ENCODE results near the gene DCLRE1B.

DNA sequence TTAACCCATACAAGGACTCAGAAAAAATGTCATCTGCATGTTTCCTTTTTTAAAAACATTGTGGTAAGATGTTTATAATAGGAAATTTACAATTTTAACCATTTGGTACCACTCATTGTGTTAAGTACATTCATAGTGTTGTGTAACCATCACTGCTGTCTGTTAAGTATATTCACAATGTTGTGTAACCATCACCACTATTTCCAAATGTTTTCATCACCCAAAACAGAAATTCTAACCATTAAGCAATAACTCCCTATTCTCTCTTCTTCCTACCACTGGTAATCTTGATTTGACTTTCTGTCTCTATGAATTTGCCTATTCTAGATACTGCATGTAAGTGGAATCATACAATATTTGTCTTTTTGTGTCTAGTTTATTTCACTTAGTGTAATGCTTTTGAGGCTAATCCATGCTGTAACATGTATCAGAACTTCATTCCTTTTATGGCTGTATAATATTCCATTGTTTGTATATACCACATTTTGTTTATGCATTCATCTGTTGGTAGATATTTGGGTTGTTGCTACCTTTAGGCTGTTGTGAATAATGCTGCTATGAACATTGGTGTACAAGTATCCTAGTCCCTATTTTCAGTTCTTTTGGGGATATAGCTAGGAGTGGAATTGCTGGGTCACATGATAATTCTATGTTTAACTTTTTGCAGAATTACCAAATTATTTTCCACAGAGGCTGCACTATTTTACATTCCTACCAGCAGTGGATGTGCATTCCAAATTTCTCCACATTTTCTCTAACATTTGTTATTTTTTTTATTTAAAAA lies 38.1 kb downstream of the DCLRE1B start:
- TF ChIP-seq, protein P1, sequence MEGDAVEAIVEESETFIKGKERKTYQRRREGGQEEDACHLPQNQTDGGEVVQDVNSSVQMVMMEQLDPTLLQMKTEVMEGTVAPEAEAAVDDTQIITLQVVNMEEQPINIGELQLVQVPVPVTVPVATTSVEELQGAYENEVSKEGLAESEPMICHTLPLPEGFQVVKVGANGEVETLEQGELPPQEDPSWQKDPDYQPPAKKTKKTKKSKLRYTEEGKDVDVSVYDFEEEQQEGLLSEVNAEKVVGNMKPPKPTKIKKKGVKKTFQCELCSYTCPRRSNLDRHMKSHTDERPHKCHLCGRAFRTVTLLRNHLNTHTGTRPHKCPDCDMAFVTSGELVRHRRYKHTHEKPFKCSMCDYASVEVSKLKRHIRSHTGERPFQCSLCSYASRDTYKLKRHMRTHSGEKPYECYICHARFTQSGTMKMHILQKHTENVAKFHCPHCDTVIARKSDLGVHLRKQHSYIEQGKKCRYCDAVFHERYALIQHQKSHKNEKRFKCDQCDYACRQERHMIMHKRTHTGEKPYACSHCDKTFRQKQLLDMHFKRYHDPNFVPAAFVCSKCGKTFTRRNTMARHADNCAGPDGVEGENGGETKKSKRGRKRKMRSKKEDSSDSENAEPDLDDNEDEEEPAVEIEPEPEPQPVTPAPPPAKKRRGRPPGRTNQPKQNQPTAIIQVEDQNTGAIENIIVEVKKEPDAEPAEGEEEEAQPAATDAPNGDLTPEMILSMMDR (IDR thresholded peaks at IDR 0.05): no peak
- TF ChIP-seq EZH2 (IDR thresholded peaks at IDR 0.05) (no peak), EZH2phosphoT487 (IDR thresholded peaks at IDR 0.05) (no peak)
